SH-SY5Y (cell line): Measurements from ENCODE around the gene SLC44A1.

Source experiments
- GATA2 ChIP-seq: IDR thresholded peaks from 2 replicates; pipeline ENCODE4 v1.6.1; 2011; ENCODE audit warnings: mild to moderate bottlenecking, low read depth, low read length
- GATA3 ChIP-seq: IDR thresholded peaks from 2 replicates; pipeline ENCODE4 v1.6.1; 2011; ENCODE audit warnings: low read depth, mild to moderate bottlenecking, low read length, moderate library complexity

DNA sequence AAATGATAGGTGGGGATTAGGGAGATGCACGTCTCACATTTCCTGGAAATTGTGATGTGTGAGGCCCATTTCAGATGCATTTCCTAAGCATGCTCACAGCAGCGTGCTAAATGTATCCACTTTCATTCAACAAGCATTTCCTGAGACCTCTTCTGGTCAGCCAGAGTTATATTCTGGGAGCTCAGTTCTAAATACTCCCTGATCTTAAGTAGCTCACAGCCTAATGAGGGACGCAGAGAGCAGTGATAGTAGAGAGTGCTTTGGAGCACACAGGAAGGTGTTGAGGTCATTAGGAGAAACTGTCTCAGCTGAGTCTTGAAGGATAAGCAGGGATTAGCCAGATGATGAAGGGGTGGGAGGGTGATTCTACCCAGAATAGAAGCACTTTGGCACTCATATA, 157.2 kb downstream of the SLC44A1 start:
- TF ChIP-seq GATA2 (no peak), GATA3 (no peak)
